SK-N-SH (cell line): Measurements from ENCODE around the gene GNAZ. TPM values are rescaled to one million over a fixed set of nuclear protein-coding genes. Genes with fewer than 3 reads are reported as not detected.

Experiments
- CTCF ChIA-PET: fragments of 300-600, 350-600 bp; formaldehyde crosslinking; extraction: SDS; loops from one replicate; lab custom pipeline; 2021; lab: Yijun Ruan, JAX
- POLR2A ChIA-PET: fragments of 350-600 bp; sonication (Branson Sonifier 250); formaldehyde crosslinking; extraction: SDS; loops from one replicate; lab custom pipeline; 2020; ENCODE audit warnings: antibody characterized with exemption, inconsistent platforms; lab: Yijun Ruan, JAX
- DNase-seq: peaks from one replicate; pipeline ENCODE4 v3.0.0; 2012
- H2AFZ ChIP-seq: fragments of 200-600 bp; sonication (generic); 2 replicates; pipeline ENCODE4 v1.8.1; 2016; ENCODE audit warnings: antibody characterized with exemption, mild to moderate bottlenecking, low read depth
- H3F3A ChIP-seq: fragments of 200-600 bp; sonication (generic); replicated peaks from 2 replicates; pipeline ENCODE3; 2016; ENCODE audit warnings: antibody characterized with exemption, mild to moderate bottlenecking; ENCODE audit not compliant: insufficient read depth
- H3K27ac ChIP-seq, 2 experiments: fragments of 200-500 bp in 1 of 2; fragments of 200-600 bp in 1 of 2; sonication (Bioruptor generic) in 1 of 2; sonication (generic), shearing (Covaris generic) in 1 of 2; 2 replicates each; pipeline versions ENCODE4 v1.5.1 to v1.6.1; 2014 to 2016; ENCODE audit warnings: low read depth in 2 of 2, inconsistent platforms in 1 of 2, low read length in 1 of 2, mild to moderate bottlenecking in 1 of 2, mixed read lengths in 1 of 2
- H3K27me3 ChIP-seq: fragments of 200-600 bp; sonication (generic), shearing (Covaris generic); 2 replicates; pipeline ENCODE4 v1.6.1; 2016; ENCODE audit warnings: mixed run types; ENCODE audit not compliant: insufficient read depth
- H3K36me3 ChIP-seq, 2 experiments: fragments of 200-500 bp in 1 of 2; fragments of 200-600 bp in 1 of 2; sonication (Bioruptor generic) in 1 of 2; sonication (generic) in 1 of 2; replicated peaks in 1 of 2; 2 replicates each; pipeline versions ENCODE3 to v1.5.1; 2014 to 2016; ENCODE audit warnings: low read length in 1 of 2, mild to moderate bottlenecking in 1 of 2; ENCODE audit not compliant: insufficient read depth in 2 of 2, control insufficient read depth in 1 of 2
- H3K4me1 ChIP-seq, 2 experiments: fragments of 200-500 bp in 1 of 2; fragments of 200-600 bp in 1 of 2; sonication (Bioruptor generic) in 1 of 2; sonication (generic), shearing (Covaris generic) in 1 of 2; 2 replicates each; pipeline versions ENCODE4 v1.5.1 to v1.6.1; 2014 to 2016; ENCODE audit warnings: low read depth in 1 of 2, low read length in 1 of 2, mixed run types in 1 of 2; ENCODE audit not compliant: insufficient read depth in 2 of 2, control insufficient read depth in 1 of 2
- H3K4me2 ChIP-seq: fragments of 200-600 bp; sonication (generic), shearing (Covaris generic); 2 replicates; pipeline ENCODE4 v1.6.1; 2017; ENCODE audit warnings: mixed run types
- H3K4me3 ChIP-seq, 2 experiments: fragments of 200-500 bp in 1 of 2; fragments of 200-600 bp in 1 of 2; sonication (Bioruptor generic) in 1 of 2; sonication (generic), shearing (Covaris generic) in 1 of 2; 2 replicates each; pipeline versions ENCODE4 v1.5.1 to v1.8.1; 2014 to 2016; ENCODE audit warnings: low read depth in 2 of 2, inconsistent platforms in 1 of 2, low read length in 1 of 2, mild to moderate bottlenecking in 1 of 2, mixed read lengths in 1 of 2, moderate library complexity in 1 of 2
- H3K79me2 ChIP-seq: fragments of 200-600 bp; sonication (generic); 2 replicates; pipeline ENCODE4 v1.8.1; 2017; ENCODE audit warnings: mild to moderate bottlenecking; ENCODE audit not compliant: insufficient read depth
- H3K9ac ChIP-seq: fragments of 200-600 bp; sonication (generic); 2 replicates; pipeline ENCODE4 v1.6.1; 2017; ENCODE audit warnings: mixed run types
- H3K9me2 ChIP-seq: fragments of 200-600 bp; sonication (generic); 2 replicates; pipeline ENCODE4 v1.6.1; 2017; ENCODE audit warnings: mixed run types
- H3K9me3 ChIP-seq: fragments of 200-600 bp; sonication (generic); 2 replicates; pipeline ENCODE4 v1.6.1; 2017; ENCODE audit warnings: mixed run types, mild to moderate bottlenecking, moderate library complexity
- H4K20me1 ChIP-seq: fragments of 200-600 bp; sonication (generic); 2 replicates; pipeline ENCODE4 v1.6.1; 2017; ENCODE audit warnings: mild to moderate bottlenecking, mixed run types; ENCODE audit not compliant: insufficient read depth
- CHD2 ChIP-seq: fragments of 150-350 bp; IDR thresholded peaks from 2 replicates; pipeline ENCODE4 v1.6.1; 2018; ENCODE audit warnings: low read length; ENCODE audit not compliant: partially characterized antibody
- ELF1 ChIP-seq: IDR thresholded peaks from 2 replicates; pipeline ENCODE4 v1.4.0; 2012
- EZH2phosphoT487 ChIP-seq: fragments of 200-600 bp; sonication (generic); IDR thresholded peaks from 2 replicates; pipeline ENCODE4 v1.6.1; 2017; ENCODE audit warnings: low read depth, mixed run types, mild to moderate bottlenecking, antibody characterized with exemption, moderate library complexity, borderline replicate concordance
- FOXM1 ChIP-seq: IDR thresholded peaks from 2 replicates; pipeline ENCODE4 v1.4.0; 2012; ENCODE audit warnings: low read depth, mild to moderate bottlenecking
- MXI1 ChIP-seq: IDR thresholded peaks from 2 replicates; pipeline ENCODE4 v1.6.1; 2012; ENCODE audit warnings: mild to moderate bottlenecking, low read depth, low read length, improper control_type of control experiment
- NRF1 ChIP-seq: IDR thresholded peaks from 2 replicates; pipeline ENCODE4 v1.6.1; 2012; ENCODE audit warnings: low read depth, mild to moderate bottlenecking, low read length
- RAD21 ChIP-seq: IDR thresholded peaks from 2 replicates; pipeline ENCODE4 v1.6.1; 2012; ENCODE audit warnings: mild to moderate bottlenecking, low read length
- TEAD4 ChIP-seq: IDR thresholded peaks from 2 replicates; pipeline ENCODE4 v1.4.0; 2012; ENCODE audit warnings: mild to moderate bottlenecking, borderline replicate concordance; ENCODE audit not compliant: insufficient read depth
- YY1 ChIP-seq: IDR thresholded peaks from 2 replicates; pipeline ENCODE4 v1.4.0; 2012; ENCODE audit warnings: low read depth, mild to moderate bottlenecking
- WGBS: methylation state at CpG from one replicate; pipeline ENCODE4 v1.1.6; 2017; ENCODE audit warnings: low lambda C conversion rate; 5-methylcytosine and 5-hydroxymethylcytosine counted together
- polyA plus RNA-seq, 3 experiments: library from polyadenylated mRNA; depleted of rRNA; stranded (reverse); fragments of >200 nt; gene quantifications; 2 replicates each; pipeline ENCODE4 v1.2.3, GENCODE V29; 2012
- TF ChIP-seq, protein P1 (sequence below): fragments of 150-350 bp; IDR thresholded peaks from 2 replicates; pipeline ENCODE4 v1.6.1; 2017; ENCODE audit warnings: antibody characterized with exemption, low read length, low read depth, borderline replicate concordance
- TF ChIP-seq, protein P2 (sequence below): IDR thresholded peaks from 2 replicates; pipeline ENCODE4 v1.4.0; 2012; ENCODE audit warnings: low read depth, borderline replicate concordance
- TF ChIP-seq, protein P3 (sequence below): fragments of 200-600 bp; sonication (generic); IDR thresholded peaks from 2 replicates; pipeline ENCODE4 v1.6.1; 2017; ENCODE audit warnings: antibody characterized with exemption, mild to moderate bottlenecking, moderate library complexity

GNAZ gene
- polyA plus RNA-seq, 1 of the 3 experiments (the other 2 are of a cell fraction): 6.5 TPM

DNA sequence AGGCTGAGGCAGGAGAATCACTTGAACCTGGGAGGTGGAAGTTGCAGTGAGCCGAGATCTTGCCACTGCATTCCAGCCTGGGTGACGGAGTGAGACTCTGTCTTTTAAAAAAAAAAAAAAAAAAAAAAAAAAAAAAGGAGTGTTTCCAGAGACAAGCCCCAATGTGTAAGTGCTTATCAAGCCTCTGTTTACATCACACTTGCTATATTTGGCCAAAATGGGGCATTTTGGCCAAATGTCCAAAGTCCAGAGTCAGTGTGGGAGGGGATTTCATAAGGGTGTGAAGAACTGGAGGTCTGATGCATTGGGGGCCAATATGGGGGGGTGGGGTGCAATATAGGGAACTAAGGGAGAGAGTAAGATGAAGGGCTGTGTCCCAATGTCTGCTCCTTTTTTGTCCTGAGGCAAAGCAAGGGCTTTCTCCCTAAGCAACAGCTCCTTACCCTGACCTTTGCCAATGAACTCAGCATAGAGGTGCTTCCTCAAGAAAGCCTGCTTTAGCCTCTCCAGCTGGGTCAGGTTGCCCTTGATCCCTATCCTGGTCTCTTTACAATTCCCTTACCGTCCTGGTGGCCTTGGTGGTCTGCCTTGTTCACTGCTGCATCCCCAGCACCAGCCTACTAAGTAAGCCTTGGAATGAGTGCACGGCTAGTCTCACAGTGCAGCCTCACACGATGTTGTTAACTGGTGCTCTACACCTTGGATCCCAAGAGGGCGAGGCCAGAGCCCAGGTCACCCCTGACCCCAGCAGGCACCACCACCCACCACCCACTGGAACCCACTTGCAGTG is 95.9 kb downstream of the GNAZ start:
- Histone ChIP-seq H3K36me3 (no peaks in the 10 kb centered on the region), H3K4me2 (no peak overlapping the region), H3K27me3 (no peaks in the 10 kb centered on the region), H3F3A (no peaks in the 10 kb centered on the region), H2AFZ (no peak overlapping the region), H3K4me3 (no peak overlapping the region), H3K9ac (no peak overlapping the region), H3K9me3 (no peaks in the 10 kb centered on the region), H3K9me2 (no peaks in the 10 kb centered on the region), H3K4me1 (peaks cover 0 to 14% of the 10 kb centered on the region in 2 experiments; a peak in 1 of 4 replicates)
- POLR2A ChIA-PET: no interaction called here
- no peak for DNase-seq
- TF ChIP-seq, protein P1, sequence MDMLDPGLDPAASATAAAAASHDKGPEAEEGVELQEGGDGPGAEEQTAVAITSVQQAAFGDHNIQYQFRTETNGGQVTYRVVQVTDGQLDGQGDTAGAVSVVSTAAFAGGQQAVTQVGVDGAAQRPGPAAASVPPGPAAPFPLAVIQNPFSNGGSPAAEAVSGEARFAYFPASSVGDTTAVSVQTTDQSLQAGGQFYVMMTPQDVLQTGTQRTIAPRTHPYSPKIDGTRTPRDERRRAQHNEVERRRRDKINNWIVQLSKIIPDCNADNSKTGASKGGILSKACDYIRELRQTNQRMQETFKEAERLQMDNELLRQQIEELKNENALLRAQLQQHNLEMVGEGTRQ: no peak
- TF ChIP-seq, protein P2, sequence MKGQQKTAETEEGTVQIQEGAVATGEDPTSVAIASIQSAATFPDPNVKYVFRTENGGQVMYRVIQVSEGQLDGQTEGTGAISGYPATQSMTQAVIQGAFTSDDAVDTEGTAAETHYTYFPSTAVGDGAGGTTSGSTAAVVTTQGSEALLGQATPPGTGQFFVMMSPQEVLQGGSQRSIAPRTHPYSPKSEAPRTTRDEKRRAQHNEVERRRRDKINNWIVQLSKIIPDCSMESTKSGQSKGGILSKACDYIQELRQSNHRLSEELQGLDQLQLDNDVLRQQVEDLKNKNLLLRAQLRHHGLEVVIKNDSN: no peak
- no peak for TF ChIP-seq RAD21
- no peak for TF ChIP-seq EZH2phosphoT487
- no peak for TF ChIP-seq FOXM1
- TF ChIP-seq ELF1: no peak
- no peak for TF ChIP-seq MXI1
- TF ChIP-seq YY1: no peak
- TF ChIP-seq CHD2: no peak
- no peak for TF ChIP-seq NRF1
- no peak for TF ChIP-seq TEAD4
- TF ChIP-seq, all 33 proteins: peak for 0
- CTCF ChIA-PET: interaction anchor here (21.1 kb wide), 1 partner anchor 120 kb away, joined by 587 read pairs; no protein-coding TSS in a partner anchor
- Histone ChIP-seq H3K79me2 (no peaks in the 10 kb centered on the region), H3K27ac (no peak overlapping the region), H4K20me1 (no peaks in the 10 kb centered on the region)
- WGBS: 85% methylated on average over 6 of the region's 6 CpGs

DNA sequence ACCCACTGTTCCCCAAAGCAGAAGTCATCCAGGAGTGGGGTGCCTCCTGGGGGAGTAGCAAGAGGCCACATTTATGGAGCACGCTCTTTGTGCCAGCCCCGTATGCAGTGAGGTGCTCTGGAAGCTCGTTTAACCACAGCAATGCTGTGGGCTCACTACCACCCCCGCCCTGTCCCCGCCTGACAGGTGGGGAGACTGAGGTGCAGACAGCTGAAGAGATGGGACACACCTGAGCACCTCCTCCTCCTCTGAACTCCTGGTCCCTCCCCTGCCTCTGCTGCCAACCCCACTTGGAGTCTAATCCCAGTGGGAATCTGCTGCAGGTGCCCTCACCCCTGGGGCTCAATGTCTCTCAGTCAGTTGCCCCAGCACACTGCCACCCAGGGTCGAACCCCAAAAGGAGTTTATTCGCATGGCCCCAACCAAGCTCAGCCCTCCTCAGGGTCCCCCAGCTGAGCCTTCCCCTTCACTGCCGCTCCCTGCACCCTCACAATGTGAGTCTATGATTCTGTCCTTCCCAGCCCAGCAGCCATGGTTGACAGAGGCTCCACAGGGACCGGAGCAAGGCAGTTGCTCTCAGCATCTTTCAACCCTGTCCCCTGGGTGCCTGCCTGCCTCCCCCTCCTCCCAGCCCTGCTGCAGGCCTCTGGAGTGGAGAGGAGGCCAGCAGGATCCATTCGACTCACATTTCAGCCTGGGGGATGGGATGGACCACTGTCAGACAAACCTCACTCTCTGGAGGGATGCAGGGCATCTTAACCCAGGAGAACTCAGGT is 96.7 kb downstream of the GNAZ start:
- Histone ChIP-seq H3K27me3 (no peaks in the 10 kb centered on the region), H2AFZ (no peak overlapping the region), H3K27ac (no peak overlapping the region), H3K9me3 (no peaks in the 10 kb centered on the region), H3K4me2 (no peak overlapping the region), H3K9me2 (no peaks in the 10 kb centered on the region), H3K4me1 (peaks cover 0 to 14% of the 10 kb centered on the region in 2 experiments; a peak in 1 of 4 replicates), H3K36me3 (no peaks in the 10 kb centered on the region), H3K79me2 (no peaks in the 10 kb centered on the region), H3F3A (no peaks in the 10 kb centered on the region), H4K20me1 (no peaks in the 10 kb centered on the region), H3K9ac (no peak overlapping the region), H3K4me3 (no peak overlapping the region)
- 72% methylated on average over 5 of the region's 10 CpGs for WGBS
- DNase-seq: no peak
- CTCF ChIA-PET: interaction anchor here (0.9 to 21.1 kb wide), 4 partner anchors 13 to 620 kb away, joined by 3 to 587 read pairs (median 3); partner anchors contain the start of genes BCR and SMARCB1
- POLR2A ChIA-PET: no interaction called here
- no peak for TF ChIP-seq NRF1
- TF ChIP-seq, protein P3, sequence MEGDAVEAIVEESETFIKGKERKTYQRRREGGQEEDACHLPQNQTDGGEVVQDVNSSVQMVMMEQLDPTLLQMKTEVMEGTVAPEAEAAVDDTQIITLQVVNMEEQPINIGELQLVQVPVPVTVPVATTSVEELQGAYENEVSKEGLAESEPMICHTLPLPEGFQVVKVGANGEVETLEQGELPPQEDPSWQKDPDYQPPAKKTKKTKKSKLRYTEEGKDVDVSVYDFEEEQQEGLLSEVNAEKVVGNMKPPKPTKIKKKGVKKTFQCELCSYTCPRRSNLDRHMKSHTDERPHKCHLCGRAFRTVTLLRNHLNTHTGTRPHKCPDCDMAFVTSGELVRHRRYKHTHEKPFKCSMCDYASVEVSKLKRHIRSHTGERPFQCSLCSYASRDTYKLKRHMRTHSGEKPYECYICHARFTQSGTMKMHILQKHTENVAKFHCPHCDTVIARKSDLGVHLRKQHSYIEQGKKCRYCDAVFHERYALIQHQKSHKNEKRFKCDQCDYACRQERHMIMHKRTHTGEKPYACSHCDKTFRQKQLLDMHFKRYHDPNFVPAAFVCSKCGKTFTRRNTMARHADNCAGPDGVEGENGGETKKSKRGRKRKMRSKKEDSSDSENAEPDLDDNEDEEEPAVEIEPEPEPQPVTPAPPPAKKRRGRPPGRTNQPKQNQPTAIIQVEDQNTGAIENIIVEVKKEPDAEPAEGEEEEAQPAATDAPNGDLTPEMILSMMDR: no peak
